PC-9 (cell line): ENCODE results near the gene CDK17. TPM values are rescaled to one million over a fixed set of nuclear protein-coding genes. Genes with fewer than 3 reads are reported as not detected.

Experiments used
- BruUV-seq: library from RNA; stranded (reverse); fragments of 400-500 nt; replicated peaks from 2 replicates; lab custom pipeline; 2021; lab: Mats Ljungman, UMichigan
- CTCF ChIA-PET: fragments of 300-600 bp; sonication (Branson Sonifier 250); formaldehyde crosslinking; loops from one replicate; lab custom pipeline; 2022; ENCODE audit warnings: antibody characterized with exemption; lab: Charles Lee
- POLR2A ChIA-PET: fragments of 300-600 bp; sonication (Branson Sonifier 250); formaldehyde crosslinking; loops from one replicate; lab custom pipeline; 2022; ENCODE audit warnings: antibody characterized with exemption; ENCODE audit not compliant: unreplicated experiment; lab: Charles Lee
- DNase-seq, 2 experiments: peaks; one replicate each; pipeline versions ENCODE4 v3.0.0 to v3.0.0-alpha.2; 2015 to 2022; ENCODE audit warnings: mixed read lengths in 1 of 2
- H2AFZ ChIP-seq: fragments of 200-600 bp; sonication (generic); 2 replicates; pipeline ENCODE4 v1.8.1; 2017; ENCODE audit warnings: antibody characterized with exemption
- H3F3A ChIP-seq: fragments of 200-600 bp; sonication (generic); 2 replicates; pipeline ENCODE4 v1.8.1; 2017; ENCODE audit warnings: antibody characterized with exemption, mild to moderate bottlenecking, low read depth; ENCODE audit not compliant: insufficient read depth
- H3K27ac ChIP-seq: fragments of 200-600 bp; sonication (generic); 2 replicates; pipeline ENCODE4 v1.6.1; 2016; ENCODE audit warnings: mixed run types
- H3K27me3 ChIP-seq: fragments of 200-600 bp; sonication (generic); 2 replicates; pipeline ENCODE4 v1.6.1; 2016; ENCODE audit warnings: low read depth, mixed run types; ENCODE audit not compliant: insufficient read depth
- H3K36me3 ChIP-seq: fragments of 200-600 bp; sonication (generic); 2 replicates; pipeline ENCODE4 v1.6.1; 2016; ENCODE audit warnings: low read depth, mixed run types
- H3K4me1 ChIP-seq: fragments of 200-600 bp; sonication (generic); replicated peaks from 2 replicates; pipeline ENCODE4 v1.6.1; 2016; ENCODE audit warnings: mixed run types; ENCODE audit not compliant: insufficient read depth
- H3K4me2 ChIP-seq: fragments of 200-600 bp; sonication (generic); 2 replicates; pipeline ENCODE4 v1.6.1; 2017; ENCODE audit warnings: mixed run types
- H3K4me3 ChIP-seq: fragments of 200-600 bp; sonication (generic); 2 replicates; pipeline ENCODE4 v1.6.1; 2016; ENCODE audit warnings: mixed run types
- H3K79me2 ChIP-seq: fragments of 200-600 bp; sonication (generic); 2 replicates; pipeline ENCODE4 v1.6.1; 2017; ENCODE audit warnings: low read depth, mixed run types
- H3K9me2 ChIP-seq: fragments of 200-600 bp; sonication (generic); 2 replicates; pipeline ENCODE4 v1.8.1; 2017; ENCODE audit warnings: mild to moderate bottlenecking; ENCODE audit not compliant: insufficient read depth
- H3K9me3 ChIP-seq: fragments of 200-600 bp; sonication (generic); 2 replicates; pipeline ENCODE4 v1.8.1; 2016; ENCODE audit warnings: low read depth; ENCODE audit not compliant: insufficient read depth
- H4K20me1 ChIP-seq: fragments of 200-600 bp; sonication (generic); 2 replicates; pipeline ENCODE4 v1.8.1; 2017; ENCODE audit not compliant: insufficient read depth
- EZH2 ChIP-seq: fragments of 200-600 bp; sonication (generic); IDR thresholded peaks from 2 replicates; pipeline ENCODE4 v1.8.0; 2017; ENCODE audit warnings: antibody characterized with exemption, low read depth
- intact Hi-C: fragments of 100-400 bp; cut with micrococcal nuclease; formaldehyde crosslinking; loops from one replicate; pipeline ENCODE4 v1.10.0; 2022; ENCODE audit not compliant: unreplicated experiment
- total RNA-seq: library from RNA; stranded (reverse); gene quantifications from 2 replicates; pipeline ENCODE4 v1.2.3, GENCODE V29; 2021
- TF ChIP-seq, protein P1 (sequence below): fragments of 200-600 bp; sonication (generic); conservative IDR thresholded peaks from 2 replicates; pipeline ENCODE4 v1.6.1; 2017; ENCODE audit warnings: mixed run types, antibody characterized with exemption, mild to moderate bottlenecking, moderate library complexity

The CDK17 gene
- total RNA-seq, 1 experiment from 2014 or later = 29.0 TPM

DNA sequence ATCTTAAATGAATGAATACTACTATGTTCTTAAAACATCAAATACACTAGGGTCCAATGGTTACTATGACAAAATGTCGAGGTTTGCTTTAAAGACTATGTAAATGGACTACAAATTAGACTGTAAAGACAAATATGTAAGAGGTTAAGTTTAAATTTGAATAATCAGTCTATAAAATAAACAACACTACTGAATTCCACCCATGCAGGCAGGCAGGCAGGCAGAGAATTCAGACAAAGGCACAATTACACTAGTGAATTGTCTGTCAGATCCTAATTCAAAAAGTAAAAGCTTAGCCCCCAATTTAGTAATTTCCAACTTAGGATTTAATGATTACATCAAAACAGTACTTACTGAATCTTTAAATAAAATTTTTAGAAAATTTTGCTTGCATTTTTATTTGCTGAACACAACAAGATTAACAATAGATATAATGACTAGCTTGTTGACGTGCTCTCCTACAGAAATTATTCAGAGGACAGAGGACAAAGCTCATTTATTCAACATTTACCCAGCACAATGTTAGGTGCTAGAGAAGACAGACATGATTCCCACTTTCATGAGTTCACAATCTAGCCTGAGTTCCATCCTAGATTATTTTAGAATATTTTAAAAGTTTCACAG, 97.4 kb downstream of the CDK17 start:
- TF ChIP-seq, protein P1, sequence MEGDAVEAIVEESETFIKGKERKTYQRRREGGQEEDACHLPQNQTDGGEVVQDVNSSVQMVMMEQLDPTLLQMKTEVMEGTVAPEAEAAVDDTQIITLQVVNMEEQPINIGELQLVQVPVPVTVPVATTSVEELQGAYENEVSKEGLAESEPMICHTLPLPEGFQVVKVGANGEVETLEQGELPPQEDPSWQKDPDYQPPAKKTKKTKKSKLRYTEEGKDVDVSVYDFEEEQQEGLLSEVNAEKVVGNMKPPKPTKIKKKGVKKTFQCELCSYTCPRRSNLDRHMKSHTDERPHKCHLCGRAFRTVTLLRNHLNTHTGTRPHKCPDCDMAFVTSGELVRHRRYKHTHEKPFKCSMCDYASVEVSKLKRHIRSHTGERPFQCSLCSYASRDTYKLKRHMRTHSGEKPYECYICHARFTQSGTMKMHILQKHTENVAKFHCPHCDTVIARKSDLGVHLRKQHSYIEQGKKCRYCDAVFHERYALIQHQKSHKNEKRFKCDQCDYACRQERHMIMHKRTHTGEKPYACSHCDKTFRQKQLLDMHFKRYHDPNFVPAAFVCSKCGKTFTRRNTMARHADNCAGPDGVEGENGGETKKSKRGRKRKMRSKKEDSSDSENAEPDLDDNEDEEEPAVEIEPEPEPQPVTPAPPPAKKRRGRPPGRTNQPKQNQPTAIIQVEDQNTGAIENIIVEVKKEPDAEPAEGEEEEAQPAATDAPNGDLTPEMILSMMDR = no peak
- TF ChIP-seq EZH2 = no peak
- Histone ChIP-seq H3F3A (peaks cover 5% of the 10 kb centered on the region; the same call in 1 of the 2 replicates), H3K27me3 (no peaks in the 10 kb centered on the region), H3K4me2 (no peak overlapping the region), H2AFZ (no peak overlapping the region), H3K4me3 (no peak overlapping the region), H3K9me3 (no peaks in the 10 kb centered on the region), H3K9me2 (no peaks in the 10 kb centered on the region), H3K27ac (no peak overlapping the region), H3K4me1 (no peaks in the 10 kb centered on the region), H3K79me2 (peaks cover 11% of the 10 kb centered on the region; the same call in 1 of the 2 replicates), H3K36me3 (peaks cover 14% of the 10 kb centered on the region), H4K20me1 (peaks cover 8% of the 10 kb centered on the region; the same call in 1 of the 2 replicates)
- ChIA-PET POLR2A (no interaction called here), CTCF (interaction anchor here (0.6 kb wide), 1 partner anchor 198 kb away, joined by 10 read pairs; no protein-coding TSS in a partner anchor)
- no TSS peak for BruUV-seq
- no peak for DNase-seq
- intact Hi-C loops = no loop called here

DNA sequence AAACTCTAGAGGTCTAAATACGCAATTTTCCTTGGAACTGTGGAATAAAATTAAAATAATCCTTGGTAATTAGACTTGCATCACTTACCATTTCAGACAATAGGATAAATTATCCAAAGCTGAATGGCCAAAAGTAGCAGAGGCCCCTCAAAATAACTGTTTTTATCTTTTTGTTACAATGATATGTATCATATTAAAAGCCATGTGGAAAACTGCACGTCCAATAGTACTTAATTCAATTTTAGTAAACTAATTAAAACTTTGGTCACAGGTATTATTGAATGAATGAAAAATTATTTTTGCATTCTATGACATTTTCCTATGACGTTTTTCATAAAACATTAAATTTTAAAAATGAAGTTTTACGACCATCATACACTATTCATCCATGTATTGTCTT, 98.5 kb downstream of the CDK17 start:
- Histone ChIP-seq H3K4me1 (no peaks in the 10 kb centered on the region), H3K9me3 (no peaks in the 10 kb centered on the region), H2AFZ (no peak overlapping the region), H3K36me3 (peaks cover 23% of the 10 kb centered on the region), H4K20me1 (peaks cover 8% of the 10 kb centered on the region; the same call in 1 of the 2 replicates), H3K4me2 (no peak overlapping the region), H3K27ac (no peak overlapping the region), H3K4me3 (no peak overlapping the region), H3K79me2 (peaks cover 5% of the 10 kb centered on the region; the same call in 1 of the 2 replicates), H3F3A (peaks cover 12% of the 10 kb centered on the region; the same call in 1 of the 2 replicates), H3K27me3 (no peaks in the 10 kb centered on the region), H3K9me2 (no peaks in the 10 kb centered on the region)
- TF ChIP-seq EZH2 = no peak
- TF ChIP-seq, protein P1 = no peak
- intact Hi-C loops = no loop called here
- ChIA-PET CTCF (no interaction called here), POLR2A (no interaction called here)
- no TSS peak for BruUV-seq
- no peak for DNase-seq

DNA sequence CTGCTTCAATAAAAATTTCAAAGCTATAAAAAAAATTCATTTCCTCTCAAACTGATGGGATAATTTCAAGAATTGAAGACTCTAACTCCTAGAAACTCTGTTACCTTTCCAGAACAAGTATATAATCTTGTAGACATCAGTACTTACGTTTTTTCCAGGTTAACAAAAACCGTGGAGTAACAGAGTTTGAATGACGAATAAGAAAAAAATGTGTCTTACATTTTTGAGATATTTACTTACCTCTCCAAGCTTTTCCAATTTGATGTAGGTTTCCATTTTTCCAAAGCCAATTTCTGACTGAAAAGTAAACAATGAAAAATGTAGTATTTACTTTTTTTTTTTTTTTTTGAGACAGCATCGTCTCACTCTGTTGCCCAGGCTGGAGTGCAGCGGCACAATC, 100.2 kb downstream of the CDK17 start:
- ChIA-PET CTCF (no interaction called here), POLR2A (no interaction called here)
- no TSS peak for BruUV-seq
- no peak overlapping the region for H3K4me3 ChIP-seq
- peaks cover 32% of the 10 kb centered on the region for H3K36me3 ChIP-seq
- no peaks in the 10 kb centered on the region for H3K9me2 ChIP-seq
- TF ChIP-seq, protein P1 = no peak
- TF ChIP-seq EZH2 = no peak
- no peak overlapping the region for H3K27ac ChIP-seq
- no peaks in the 10 kb centered on the region for H3K9me3 ChIP-seq
- no peak for DNase-seq
- peaks cover 6% of the 10 kb centered on the region; the same call in 1 of the 2 replicates for H4K20me1 ChIP-seq
- H3K79me2 ChIP-seq = peaks cover 4% of the 10 kb centered on the region; the same call in 1 of the 2 replicates
- H3K27me3 ChIP-seq = no peaks in the 10 kb centered on the region
- intact Hi-C loops = no loop called here
- H3F3A ChIP-seq = peaks cover 25% of the 10 kb centered on the region; the same call in 1 of the 2 replicates
- no peak overlapping the region for H3K4me2 ChIP-seq
- H2AFZ ChIP-seq = no peak overlapping the region
- H3K4me1 ChIP-seq = no peaks in the 10 kb centered on the region
